CD4-positive, alpha-beta memory T cell (primary cell): ENCODE measurements around the gene TTC39C. TPM values are rescaled to one million over a fixed set of nuclear protein-coding genes. Genes with fewer than 3 reads are reported as not detected.

Source experiments
- CTCF ChIA-PET: fragments of 350-600 bp; sonication (Branson Sonifier 250); formaldehyde crosslinking; loops from one replicate; lab custom pipeline; 2021; ENCODE audit warnings: inconsistent platforms; ENCODE audit not compliant: partially characterized antibody; lab: Charles Lee
- POLR2A ChIA-PET: fragments of 350-600 bp; sonication (Branson Sonifier 250); formaldehyde crosslinking; loops from one replicate; lab custom pipeline; 2021; ENCODE audit not compliant: partially characterized antibody; lab: Charles Lee
- DNase-seq, 5 donors: peaks; one replicate each; pipeline versions ENCODE4 v3.0.0 to v3.0.0-alpha.2; 2020 to 2022; ENCODE audit warnings: mixed read lengths in 1 of 5
- H3K27ac ChIP-seq: one replicate; pipeline ENCODE4 v1.7.0; 2013; ENCODE audit warnings: low read depth, low read length
- H3K27me3 ChIP-seq: 2 replicates; pipeline ENCODE4 v1.7.0; 2013; ENCODE audit warnings: mild to moderate bottlenecking, low read length, moderate library complexity; ENCODE audit not compliant: insufficient read depth
- H3K36me3 ChIP-seq: 2 replicates; pipeline ENCODE4 v1.7.0; 2013; ENCODE audit warnings: mild to moderate bottlenecking, low read length, moderate library complexity; ENCODE audit not compliant: insufficient read depth
- H3K4me1 ChIP-seq: 2 replicates; pipeline ENCODE4 v1.7.0; 2013; ENCODE audit warnings: mild to moderate bottlenecking, low read length, moderate library complexity; ENCODE audit not compliant: insufficient read depth
- H3K4me3 ChIP-seq, 2 donors: one replicate each; pipeline ENCODE4 v1.7.0; 2013; ENCODE audit warnings: low read length in 2 of 2, mild to moderate bottlenecking in 1 of 2
- H3K9me3 ChIP-seq, 2 donors: one replicate each; pipeline ENCODE4 v1.7.0; 2013; ENCODE audit warnings: low read length in 2 of 2, control low read depth in 1 of 2; ENCODE audit not compliant: control insufficient read depth in 1 of 2
- H3K27ac Mint-ChIP-seq, 7 donors: one replicate each; pipeline ENCODE4 v1.8.0; 2020 to 2021; ENCODE audit warnings: mixed read lengths in 7 of 7, mild to moderate bottlenecking in 6 of 7, inconsistent platforms in 3 of 7, moderate library complexity in 3 of 7
- H3K27me3 Mint-ChIP-seq, 2 donors: one replicate each; pipeline ENCODE4 v1.8.0; 2020 to 2021; ENCODE audit warnings: mixed read lengths in 2 of 2
- H3K36me3 Mint-ChIP-seq, 2 donors: one replicate each; pipeline ENCODE4 v1.8.0; 2020 to 2021; ENCODE audit warnings: mixed read lengths in 2 of 2, inconsistent platforms in 1 of 2, mild to moderate bottlenecking in 1 of 2
- H3K4me1 Mint-ChIP-seq, 4 donors: one replicate each; pipeline ENCODE4 v1.8.0; 2020 to 2021; ENCODE audit warnings: mixed read lengths in 4 of 4, mild to moderate bottlenecking in 1 of 4
- H3K4me3 Mint-ChIP-seq, 8 donors: one replicate each; pipeline ENCODE4 v1.8.0; 2020 to 2021; ENCODE audit warnings: mixed read lengths in 8 of 8, mild to moderate bottlenecking in 7 of 8, moderate library complexity in 6 of 8, inconsistent platforms in 3 of 8
- H3K9me3 Mint-ChIP-seq, 8 donors: one replicate each; pipeline ENCODE4 v1.8.0; 2020 to 2021; ENCODE audit warnings: mixed read lengths in 8 of 8, mild to moderate bottlenecking in 5 of 8, inconsistent platforms in 3 of 8, moderate library complexity in 1 of 8
- intact Hi-C: fragments of 100-400 bp; cut with micrococcal nuclease; formaldehyde crosslinking; loops from one replicate; pipeline ENCODE4 v1.15.1; 2023
- polyA plus RNA-seq, 2 donors: library from polyadenylated mRNA; unstranded; fragments of 300-500 nt; fragmentation: Illumina TruSeq; gene quantifications; one replicate each; pipeline ENCODE4 v1.2.3, GENCODE V29; 2021
- total RNA-seq, 2 experiments: library from RNA; stranded (reverse); gene quantifications; one replicate each; pipeline ENCODE4 v1.2.3, GENCODE V29; 2021

Gene TTC39C
- total RNA-seq (100 to 1,000 TPM; 168 to 180 TPM), polyA plus RNA-seq (100 to 1,000 TPM; 134 to 165 TPM)

DNA sequence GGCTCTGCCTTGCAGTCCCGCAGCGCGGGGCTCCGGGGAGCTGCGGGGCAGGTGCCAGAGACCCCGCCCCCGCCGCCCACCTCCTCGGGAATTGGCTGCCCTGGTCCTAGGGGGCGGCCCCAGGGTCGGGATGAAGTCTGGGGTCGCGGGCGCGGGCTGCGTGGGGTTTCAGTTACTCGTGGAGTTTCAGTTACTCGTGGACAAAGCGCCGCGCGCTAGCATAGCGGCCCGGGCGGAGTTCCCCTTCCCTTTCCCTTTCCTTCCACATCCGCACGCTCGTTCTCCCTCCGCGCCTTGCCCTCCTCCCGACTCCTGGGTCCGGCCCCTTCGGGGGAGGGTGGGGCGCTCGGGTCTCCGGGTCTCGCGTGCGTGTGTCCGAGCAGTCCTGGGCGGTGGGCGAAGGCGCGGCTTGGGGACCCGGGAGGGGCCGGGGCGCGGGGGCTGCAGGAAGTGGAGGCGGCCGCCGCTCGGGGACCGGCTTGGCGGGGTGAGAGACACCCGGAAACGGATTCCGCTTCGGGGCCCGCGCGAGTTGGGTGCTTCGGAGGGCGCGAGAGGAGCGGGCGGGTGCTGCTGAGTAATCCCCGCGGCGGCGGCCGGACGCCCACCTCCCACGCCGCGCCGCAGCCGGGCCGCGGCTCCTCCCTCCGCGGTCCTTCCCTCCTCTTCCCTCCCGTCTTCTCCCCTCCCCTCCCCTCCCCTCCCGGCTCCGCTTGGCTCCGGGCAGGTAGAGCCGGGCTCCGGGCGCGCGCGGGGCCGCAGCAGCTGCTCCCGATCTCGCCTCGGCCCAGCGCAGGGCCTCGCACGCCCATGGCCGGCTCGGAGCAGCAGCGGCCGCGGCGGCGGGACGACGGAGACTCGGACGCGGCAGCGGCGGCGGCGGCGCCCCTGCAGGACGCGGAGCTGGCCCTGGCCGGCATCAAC, at the start of gene TTC39C:
TTC39C (plus strand) TSS at position 693 of the 924 bp plus-strand sequence; CDS start at position 811, 118 bp downstream.
- no peaks in the 10 kb centered on the region for H3K27me3 ChIP-seq
- peak within 1 kb of the TSS; percentile 75 for H3K27ac ChIP-seq
- H3K4me3 ChIP-seq, result peak within 1 kb of the TSS; percentile 73 to 83
- H3K27me3 Mint-ChIP-seq, result no peaks in the 10 kb centered on the region
- peak within 1 kb of the TSS; percentile 92 to 100 (median 96) for H3K4me3 Mint-ChIP-seq
- ChIA-PET CTCF (interaction anchor here (1.3 to 1.9 kb wide), 2 partner anchors 14 to 107 kb away, joined by 3 to 4 read pairs; no protein-coding TSS in a partner anchor), POLR2A (interaction anchor here (0.9 to 15.2 kb wide), 21 partner anchors 7 to 186 kb away, joined by 3 to 241 read pairs (median 4); no protein-coding TSS in a partner anchor)
- H3K9me3 Mint-ChIP-seq, result no peaks in the 10 kb centered on the region
- H3K36me3 ChIP-seq, result no peaks in the 10 kb centered on the region
- H3K4me1 ChIP-seq, result peaks cover 77% of the 10 kb centered on the region
- peaks cover 53 to 87% (median 64%) of the 10 kb centered on the region in 4 donors for H3K4me1 Mint-ChIP-seq
- peak; percentile 78 to 88 (median 82) for DNase-seq
- H3K36me3 Mint-ChIP-seq, result peaks cover 16 to 28% of the 10 kb centered on the region in 2 donors
- H3K27ac Mint-ChIP-seq, result peak within 1 kb of the TSS; percentile 90 to 98 (median 94)
- intact Hi-C loops, result loop anchor here (2.0 to 5.0 kb wide), 2 partner anchors 96 to 187 kb away; no protein-coding TSS in a partner anchor
- H3K9me3 ChIP-seq, result no peaks in the 10 kb centered on the region

DNA sequence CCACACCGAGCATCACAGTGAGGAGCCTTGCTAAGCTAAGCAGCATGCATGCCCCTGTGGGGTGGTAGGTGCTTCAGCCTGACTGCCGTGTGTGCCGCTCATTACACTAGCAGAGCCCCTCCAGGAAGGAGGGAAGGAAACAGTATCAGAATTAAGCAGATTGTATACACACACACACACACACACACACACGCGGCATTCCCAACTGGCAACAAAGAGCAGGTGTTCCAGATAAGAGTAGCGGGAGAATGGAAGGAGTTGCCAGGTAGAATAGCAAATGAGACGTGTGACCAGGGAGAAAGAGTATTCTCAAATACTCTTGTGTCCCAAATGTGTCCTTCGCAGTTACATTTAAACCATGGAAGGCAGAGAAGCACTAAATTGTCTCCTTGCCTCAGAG, 47.6 kb upstream of the TTC39C start:
- CTCF ChIA-PET, result interaction anchor here (0.9 to 10.3 kb wide), 8 partner anchors 12 to 48 kb away, joined by 3 to 80 read pairs (median 6); no protein-coding TSS in a partner anchor

DNA sequence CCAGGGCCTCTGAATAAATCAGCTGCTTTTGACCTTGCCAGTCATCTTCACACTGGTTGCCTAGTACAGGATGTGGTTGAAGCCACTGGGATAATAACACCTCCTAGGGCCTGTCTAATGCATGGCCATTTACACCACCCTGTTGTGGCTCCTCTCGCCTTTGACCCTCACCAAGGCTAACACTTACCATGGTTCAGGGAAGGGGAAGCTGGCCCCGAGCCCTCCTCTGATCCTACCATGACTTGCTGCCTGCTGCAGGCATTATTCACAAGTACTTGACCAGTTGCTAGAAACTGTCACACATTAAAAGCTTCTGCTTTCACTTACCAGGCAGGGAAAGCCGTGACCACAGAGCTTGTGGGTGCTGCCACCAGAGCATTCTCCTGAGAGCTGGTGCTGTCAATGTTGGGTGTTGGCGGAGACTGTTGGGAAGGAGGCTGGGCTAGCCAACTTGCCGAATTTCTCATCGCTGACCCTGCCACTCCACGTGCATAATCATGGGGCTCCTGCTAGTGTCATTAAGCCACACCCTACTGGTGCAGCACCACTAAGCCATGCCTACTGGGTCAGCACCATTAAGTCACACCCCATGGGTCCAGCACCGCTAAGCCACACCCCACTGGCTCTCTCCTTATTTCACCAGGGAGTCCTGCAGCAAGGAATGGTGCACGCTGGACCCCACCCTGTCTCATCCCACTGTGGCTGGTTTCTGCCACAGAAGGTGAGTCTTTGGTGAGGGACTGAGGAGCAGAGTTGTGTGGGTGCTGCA, 47.0 kb upstream of the TTC39C start:
- H3K4me1 ChIP-seq, result peaks cover 90% of the 10 kb centered on the region
- no peaks in the 10 kb centered on the region for H3K36me3 ChIP-seq
- H3K27ac ChIP-seq, result peak overlapping the region; percentile 17
- peaks cover 66 to 89% (median 81%) of the 10 kb centered on the region in 4 donors for H3K4me1 Mint-ChIP-seq
- H3K27ac Mint-ChIP-seq, result peak overlapping the region; percentile 89 to 99 (median 95)
- CTCF ChIA-PET, result interaction anchor here (0.8 to 10.3 kb wide), 7 partner anchors 18 to 152 kb away, joined by 3 to 80 read pairs (median 6); no protein-coding TSS in a partner anchor
- H3K27me3 Mint-ChIP-seq, result no peaks in the 10 kb centered on the region
- DNase-seq, result peak; percentile 32 to 60 (median 39)
- H3K4me3 Mint-ChIP-seq, result peak overlapping the region in 7 of 8 donors; percentile 60 to 87 (median 80)
- peak overlapping the region in 1 of 2 donors; percentile 38 for H3K4me3 ChIP-seq
- H3K36me3 Mint-ChIP-seq, result peaks cover 0 to 1% of the 10 kb centered on the region in 2 donors
- peaks cover 0 to 3% (median 0%) of the 10 kb centered on the region in 8 donors for H3K9me3 Mint-ChIP-seq
- H3K27me3 ChIP-seq, result no peaks in the 10 kb centered on the region
- POLR2A ChIA-PET, result interaction anchor here (0.7 to 18.4 kb wide), 8 partner anchors 10 to 152 kb away, joined by 3 to 241 read pairs (median 10); partner anchors contain the start of gene TTC39C
- H3K9me3 ChIP-seq, result no peaks in the 10 kb centered on the region
- intact Hi-C loops, result no loop called here

More for the DNA sequence above, 47.6 kb upstream of the TTC39C start:
- Histone ChIP-seq H3K36me3 (no peaks in the 10 kb centered on the region), H3K27ac (peak overlapping the region; percentile 17), H3K4me3 (peak overlapping the region in 1 of 2 donors; percentile 38), H3K4me1 (peaks cover 84% of the 10 kb centered on the region), H3K27me3 (no peaks in the 10 kb centered on the region), H3K9me3 (no peaks in the 10 kb centered on the region)
- Mint-ChIP-seq H3K36me3 (no peaks in the 10 kb centered on the region), H3K4me3 (peak overlapping the region in 7 of 8 donors; percentile 36 to 87 (median 80)), H3K27me3 (no peaks in the 10 kb centered on the region), H3K27ac (peak overlapping the region; percentile 87 to 99 (median 95)), H3K9me3 (peaks cover 0 to 3% (median 0%) of the 10 kb centered on the region in 8 donors), H3K4me1 (peaks cover 61 to 83% (median 75%) of the 10 kb centered on the region in 4 donors)
- no peak for DNase-seq
- POLR2A ChIA-PET, result interaction anchor here (0.6 to 18.4 kb wide), 8 partner anchors 11 to 153 kb away, joined by 3 to 241 read pairs (median 10); partner anchors contain the start of gene TTC39C
- intact Hi-C loops, result no loop called here

DNA sequence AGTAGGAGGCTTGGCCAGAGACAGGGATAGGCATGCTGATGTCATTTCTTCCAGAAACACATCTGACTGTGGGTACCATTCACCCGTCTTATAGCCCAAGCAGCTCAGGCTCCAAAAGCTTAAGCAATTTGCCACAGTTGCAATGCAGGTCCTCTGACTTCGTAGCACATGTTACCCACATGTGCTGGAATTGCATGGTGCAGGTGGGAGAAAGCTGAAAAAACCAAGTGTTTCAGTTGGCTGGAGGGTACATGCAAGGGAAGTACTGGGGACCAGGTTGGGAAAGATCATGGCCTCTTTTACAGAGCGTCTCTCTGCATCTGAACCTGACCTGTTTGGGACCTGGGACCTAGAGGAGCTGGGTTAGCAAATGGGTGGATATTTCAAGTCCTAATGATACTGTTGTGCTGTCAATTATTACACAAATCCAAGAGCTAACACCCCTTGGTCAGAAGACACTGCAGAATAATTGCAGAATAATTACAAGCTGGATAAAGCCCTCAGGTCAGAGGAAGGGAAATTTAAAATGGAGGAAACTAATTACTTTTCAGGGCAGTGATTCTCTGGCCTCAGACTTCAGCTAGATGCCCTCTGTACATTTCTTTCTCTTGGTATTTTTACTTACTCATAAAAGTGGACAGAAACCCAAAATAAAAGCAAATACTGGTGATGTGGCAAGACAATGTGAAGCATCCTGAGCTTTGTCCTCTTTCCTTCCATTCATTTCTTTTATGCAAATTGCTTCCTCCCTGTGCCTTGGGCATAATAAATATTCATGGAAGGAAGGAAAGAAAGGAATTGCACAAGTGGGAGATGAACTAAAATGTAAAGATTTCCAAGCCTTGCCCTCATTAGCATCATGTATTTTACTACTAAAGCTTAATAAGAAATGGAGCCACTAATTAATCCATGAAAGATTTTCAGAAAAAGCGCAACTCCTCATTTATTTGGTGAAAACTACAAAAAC, 45.6 kb upstream of the TTC39C start:
- H3K27me3 ChIP-seq, result no peaks in the 10 kb centered on the region
- POLR2A ChIA-PET, result interaction anchor here (0.5 to 18.4 kb wide), 10 partner anchors 8 to 130 kb away, joined by 3 to 241 read pairs (median 5); partner anchors contain the start of gene TTC39C

DNA sequence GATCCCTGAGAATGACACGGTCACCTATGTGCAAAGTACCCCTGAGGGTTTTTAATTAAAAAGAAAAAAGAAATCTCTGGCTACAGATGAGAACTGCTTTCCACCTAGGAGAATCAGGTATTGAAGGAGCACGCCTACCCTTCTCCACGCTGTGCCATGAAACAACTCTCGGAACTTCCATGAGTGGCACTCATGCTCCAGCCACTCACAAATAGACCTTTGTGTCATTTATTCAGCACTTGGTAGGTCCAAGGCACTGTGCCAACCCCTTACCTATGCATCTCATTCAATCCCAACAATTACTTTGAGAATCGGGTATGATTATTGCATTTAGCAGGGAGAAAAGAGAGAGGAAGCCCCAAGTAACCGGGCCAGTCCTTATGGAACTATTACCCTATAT, 44.9 kb upstream of the TTC39C start:
- Mint-ChIP-seq H3K27ac (peak overlapping the region; percentile 95 to 100 (median 99)), H3K4me1 (peaks cover 73 to 97% (median 92%) of the 10 kb centered on the region in 4 donors), H3K36me3 (peaks cover 0 to 1% of the 10 kb centered on the region in 2 donors), H3K27me3 (no peaks in the 10 kb centered on the region), H3K4me3 (peak overlapping the region in 7 of 8 donors; percentile 4 to 80 (median 72)), H3K9me3 (peaks cover 0 to 4% (median 0%) of the 10 kb centered on the region in 8 donors)
- intact Hi-C loops, result loop anchor here (1.0 kb wide), 3 partner anchors 23 to 50 kb away; no protein-coding TSS in a partner anchor
- Histone ChIP-seq H3K4me3 (no peak overlapping the region), H3K4me1 (peaks cover 89% of the 10 kb centered on the region), H3K27ac (peak overlapping the region; percentile 57), H3K27me3 (no peaks in the 10 kb centered on the region), H3K9me3 (no peaks in the 10 kb centered on the region), H3K36me3 (no peaks in the 10 kb centered on the region)
- POLR2A ChIA-PET, result interaction anchor here (0.9 to 18.4 kb wide), 5 partner anchors 13 to 43 kb away, joined by 3 to 241 read pairs (median 112); partner anchors contain the start of gene TTC39C
- CTCF ChIA-PET, result interaction anchor here (1.2 to 10.3 kb wide), 6 partner anchors 21 to 49 kb away, joined by 3 to 80 read pairs (median 4); no protein-coding TSS in a partner anchor
- DNase-seq, result no peak

More for the DNA sequence above, 45.6 kb upstream of the TTC39C start:
- H3K27me3 Mint-ChIP-seq, result no peaks in the 10 kb centered on the region
- no peak overlapping the region for H3K27ac ChIP-seq
- intact Hi-C loops, result no loop called here
- H3K4me1 ChIP-seq, result peaks cover 96% of the 10 kb centered on the region
- DNase-seq, result no peak
- H3K9me3 Mint-ChIP-seq, result peaks cover 0 to 3% (median 0%) of the 10 kb centered on the region in 8 donors
- peak overlapping the region in 6 of 8 donors; percentile 47 to 87 (median 72) for H3K4me3 Mint-ChIP-seq
- peak overlapping the region; percentile 92 to 100 (median 98) for H3K27ac Mint-ChIP-seq
- H3K4me3 ChIP-seq, result no peak overlapping the region
- CTCF ChIA-PET, result interaction anchor here (0.9 to 10.3 kb wide), 10 partner anchors 16 to 151 kb away, joined by 3 to 80 read pairs (median 4); no protein-coding TSS in a partner anchor
- H3K9me3 ChIP-seq, result no peaks in the 10 kb centered on the region
- peaks cover 0 to 1% of the 10 kb centered on the region in 2 donors for H3K36me3 Mint-ChIP-seq
- H3K4me1 Mint-ChIP-seq, result peaks cover 75 to 97% (median 92%) of the 10 kb centered on the region in 4 donors
- no peaks in the 10 kb centered on the region for H3K36me3 ChIP-seq
